WTC11 (cell line): ENCODE data around the gene C19orf73.

Experiments
- ATF1 ChIP-seq: sonication (generic); formaldehyde crosslinking; IDR thresholded peaks from 2 replicates; pipeline ENCODE4 v1.8.1; 2023; ENCODE audit warnings: mild to moderate bottlenecking, moderate library complexity, missing genetic modification reagents
- CBFB ChIP-seq: sonication (generic); formaldehyde crosslinking; IDR thresholded peaks from 2 replicates; pipeline ENCODE4 v1.8.1; 2022; ENCODE audit warnings: mild to moderate bottlenecking, low read depth, missing genetic modification reagents
- CTCF ChIP-seq: fragments of 200-600 bp; IDR thresholded peaks from 2 replicates; pipeline ENCODE4 v1.8.0; 2022; ENCODE audit warnings: antibody characterized with exemption
- E2F4 ChIP-seq: sonication (generic); formaldehyde crosslinking; IDR thresholded peaks from 2 replicates; pipeline ENCODE4 v1.8.1; 2022; ENCODE audit warnings: low read depth, mild to moderate bottlenecking, moderate library complexity, missing genetic modification reagents, borderline replicate concordance
- FOXP1 ChIP-seq: sonication (generic); formaldehyde crosslinking; IDR thresholded peaks from 2 replicates; pipeline ENCODE4 v1.8.0; 2022; ENCODE audit warnings: missing genetic modification reagents, mild to moderate bottlenecking, moderate library complexity, borderline replicate concordance
- GRHL2 ChIP-seq: fragments of 250-450 bp; sonication (Bioruptor Pico); IDR thresholded peaks from 2 replicates; pipeline ENCODE4 v1.8.0; 2022; ENCODE audit warnings: mild to moderate bottlenecking, moderate library complexity; ENCODE audit not compliant: insufficient replicate concordance, severe bottlenecking
- NR3C1 ChIP-seq: sonication (generic); formaldehyde crosslinking; conservative IDR thresholded peaks from 2 replicates; pipeline ENCODE4 v1.8.1; 2023; ENCODE audit warnings: low read depth, mild to moderate bottlenecking, missing genetic modification reagents
- PREB ChIP-seq: sonication (generic); formaldehyde crosslinking; IDR thresholded peaks from 2 replicates; pipeline ENCODE4 v1.8.1; 2022; ENCODE audit warnings: mild to moderate bottlenecking, missing genetic modification reagents, moderate library complexity, borderline replicate concordance
- RELA ChIP-seq: sonication (generic); formaldehyde crosslinking; IDR thresholded peaks from 2 replicates; pipeline ENCODE4 v1.8.1; 2022; ENCODE audit warnings: missing genetic modification reagents, mild to moderate bottlenecking, borderline replicate concordance
- RORB ChIP-seq: fragments of 250-450 bp; sonication (Bioruptor Pico); IDR thresholded peaks from 2 replicates; pipeline ENCODE4 v1.9.0; 2021; ENCODE audit warnings: mild to moderate bottlenecking
- USF1 ChIP-seq: sonication (generic); formaldehyde crosslinking; IDR thresholded peaks from 2 replicates; pipeline ENCODE4 v1.8.0; 2022; ENCODE audit warnings: mild to moderate bottlenecking, missing genetic modification reagents
- ZNF138 ChIP-seq: sonication (generic); formaldehyde crosslinking; conservative IDR thresholded peaks from 2 replicates; pipeline ENCODE4 v1.8.1; 2022; ENCODE audit warnings: mild to moderate bottlenecking, moderate library complexity, missing genetic modification reagents
- ZNF219 ChIP-seq: sonication (generic); formaldehyde crosslinking; IDR thresholded peaks from 2 replicates; pipeline ENCODE4 v1.8.0; 2023; ENCODE audit warnings: missing genetic modification reagents, mild to moderate bottlenecking, borderline replicate concordance
- ZNF671 ChIP-seq: fragments of 250-450 bp; sonication (Bioruptor Pico); IDR thresholded peaks from 2 replicates; pipeline ENCODE4 v1.8.0; 2021; ENCODE audit warnings: mild to moderate bottlenecking

GRCh38 chr19:49136771-49137171, 17.8 kb upstream of the C19orf73 start:
- no peak for TF ChIP-seq CTCF
- no peak for TF ChIP-seq NR3C1 (CRISPR knock-in tag)
- TF ChIP-seq ZNF219 (CRISPR knock-in tag): no peak
- no peak for TF ChIP-seq CBFB (CRISPR knock-in tag)
- no peak for TF ChIP-seq ZNF138
- TF ChIP-seq PREB (CRISPR knock-in tag): no peak
- TF ChIP-seq E2F4: no peak
- no peak for TF ChIP-seq USF1 (CRISPR knock-in tag)
- TF ChIP-seq RORB (CRISPR knock-in tag): no peak
- no peak for TF ChIP-seq RELA (CRISPR knock-in tag)
- TF ChIP-seq ZNF671 (CRISPR knock-in tag): no peak
- no peak for TF ChIP-seq ATF1 (CRISPR knock-in tag)
- TF ChIP-seq GRHL2: no peak
- TF ChIP-seq FOXP1 (CRISPR knock-in tag): no peak
